Neural crest cell (in vitro differentiated cells): Measurements from ENCODE around the gene DFFA. TPM values are rescaled to one million over a fixed set of nuclear protein-coding genes. Genes with fewer than 3 reads are reported as not detected.
"Not testable (repeated sequence)": the region's sequence is repeated elsewhere in the genome, so short reads cannot be mapped to it uniquely, and the experiment has no call there.

Experiments
- DNase-seq: peaks from one replicate; pipeline ENCODE4 v3.0.0; 2021; ENCODE audit warnings: low read depth, mixed read lengths, low spot score
- H3K27ac Mint-ChIP-seq: one replicate; pipeline ENCODE4 v1.8.0; 2021; ENCODE audit warnings: mild to moderate bottlenecking, mixed read lengths; ENCODE audit not compliant: unreplicated experiment
- H3K27me3 Mint-ChIP-seq: 2 replicates; pipeline ENCODE4 v1.8.0; 2021; ENCODE audit warnings: low read depth, mild to moderate bottlenecking, mixed read lengths
- H3K36me3 Mint-ChIP-seq: 2 replicates; pipeline ENCODE4 v1.8.0; 2021; ENCODE audit warnings: low read depth, mild to moderate bottlenecking, mixed read lengths
- H3K4me1 Mint-ChIP-seq: 2 replicates; pipeline ENCODE4 v1.8.0; 2021; ENCODE audit warnings: mixed read lengths
- H3K4me3 Mint-ChIP-seq: one replicate; pipeline ENCODE4 v1.8.0; 2021; ENCODE audit warnings: mild to moderate bottlenecking, mixed read lengths
- H3K9me3 Mint-ChIP-seq: 2 replicates; pipeline ENCODE4 v1.8.0; 2021; ENCODE audit warnings: mixed read lengths
- CTCF ChIP-seq: fragments of 200-600 bp; sonication (generic); conservative IDR thresholded peaks from 2 replicates; pipeline ENCODE4 v1.5.0; 2021; ENCODE audit warnings: antibody characterized with exemption, mild to moderate bottlenecking
- total RNA-seq: library from RNA; stranded (reverse); gene quantifications from 2 replicates; pipeline ENCODE4 v1.2.1, GENCODE V29; 2021

DFFA gene
- total RNA-seq, 1 donor from 2014 or later, result 54.0 TPM

DNA sequence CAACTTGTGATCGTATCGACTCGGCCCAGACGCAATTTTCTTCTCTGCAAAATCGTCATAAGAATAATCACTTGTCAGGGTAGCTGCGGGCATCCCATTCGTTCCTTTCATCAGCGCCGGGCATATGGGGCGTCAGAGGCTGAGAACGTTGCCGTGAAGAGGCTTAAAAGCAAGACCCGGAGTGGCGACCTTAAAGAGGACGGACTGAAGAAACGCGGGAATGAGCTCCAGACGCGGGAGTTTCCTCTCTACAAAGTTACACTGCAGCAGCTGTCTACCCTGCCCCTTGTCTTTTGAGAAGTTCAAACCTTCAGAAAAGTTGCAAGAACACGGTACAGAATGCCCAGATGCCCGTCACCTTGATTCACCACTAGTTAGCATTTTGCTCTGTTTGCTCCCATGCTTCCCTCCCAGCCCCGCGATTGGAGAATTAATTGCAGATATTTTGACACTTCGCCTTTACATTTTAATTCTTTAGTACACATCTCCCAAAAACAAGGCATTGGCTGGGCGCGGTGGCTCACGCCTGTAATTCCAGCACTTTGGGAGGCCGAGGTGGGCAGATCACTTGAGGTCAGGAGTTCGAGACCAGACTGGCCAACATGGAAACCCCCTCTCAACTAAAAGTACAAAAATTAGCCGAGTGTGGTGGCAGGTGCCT, 41.1 kb downstream of the DFFA start:
- Mint-ChIP-seq H3K36me3 (peaks cover 4% of the 10 kb centered on the region), H3K27ac (peak overlapping the region; percentile 79), H3K4me3 (peak overlapping the region; percentile 94), H3K4me1 (peaks cover 36% of the 10 kb centered on the region), H3K27me3 (no peaks in the 10 kb centered on the region), H3K9me3 (no peaks in the 10 kb centered on the region)
- no peak for DNase-seq
- TF ChIP-seq CTCF, result no peak

DNA sequence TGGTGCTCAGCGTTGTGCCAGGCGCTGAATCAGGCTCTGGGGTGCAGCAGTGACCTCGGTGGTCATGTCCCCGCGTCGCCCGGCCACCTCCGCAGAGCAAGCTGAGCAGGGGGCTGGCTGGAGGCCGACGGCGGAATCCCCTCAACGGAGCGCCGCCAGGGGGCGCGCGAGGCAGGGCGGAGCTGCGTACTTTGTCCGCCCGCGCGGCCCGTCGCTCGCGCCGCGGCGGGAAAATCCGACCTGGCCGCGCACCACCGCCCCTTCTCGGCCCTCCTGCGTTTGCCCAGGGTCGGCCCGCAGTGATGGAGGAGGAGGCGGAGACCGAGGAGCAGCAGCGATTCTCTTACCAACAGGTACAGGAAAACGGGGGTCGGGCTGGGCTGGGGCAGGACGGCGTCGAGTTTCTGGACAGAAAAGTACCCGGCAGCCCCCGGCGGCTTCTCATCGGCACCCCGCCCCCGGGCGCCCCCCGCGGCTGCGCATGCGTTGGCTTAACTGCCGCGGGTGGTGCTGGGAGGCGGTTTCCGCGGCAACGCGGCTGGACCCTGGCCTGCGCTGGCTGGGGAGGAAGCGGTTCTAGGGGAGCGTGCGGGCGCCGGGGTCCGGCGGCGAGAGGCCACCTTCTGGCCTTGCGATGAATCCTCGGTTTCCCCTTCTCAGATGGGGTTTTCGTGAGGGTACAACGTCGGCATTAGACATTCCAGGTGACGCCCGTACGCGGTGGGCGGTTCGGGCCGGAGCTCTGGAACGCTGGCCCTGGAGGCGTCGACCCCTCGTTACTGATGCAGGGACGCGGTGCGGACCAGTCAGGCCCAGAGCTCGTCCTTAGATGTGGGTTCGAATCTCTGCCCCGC, 41.9 kb downstream of the DFFA start, which contains the start of gene CENPS:
TSS of gene CENPS (plus strand) at position 218 of the 854 bp plus-strand sequence. CDS start at position 303, 85 bp downstream.
- DNase-seq, result peak; percentile 91
- H3K4me3 Mint-ChIP-seq, result peak within 1 kb of the TSS; percentile 94
- no peaks in the 10 kb centered on the region for H3K9me3 Mint-ChIP-seq
- H3K27me3 Mint-ChIP-seq, result no peaks in the 10 kb centered on the region
- peak; percentile 97 for TF ChIP-seq CTCF
- peak within 1 kb of the TSS; percentile 99 for H3K27ac Mint-ChIP-seq
- peaks cover 9% of the 10 kb centered on the region for H3K36me3 Mint-ChIP-seq
- H3K4me1 Mint-ChIP-seq, result peaks cover 40% of the 10 kb centered on the region

DNA sequence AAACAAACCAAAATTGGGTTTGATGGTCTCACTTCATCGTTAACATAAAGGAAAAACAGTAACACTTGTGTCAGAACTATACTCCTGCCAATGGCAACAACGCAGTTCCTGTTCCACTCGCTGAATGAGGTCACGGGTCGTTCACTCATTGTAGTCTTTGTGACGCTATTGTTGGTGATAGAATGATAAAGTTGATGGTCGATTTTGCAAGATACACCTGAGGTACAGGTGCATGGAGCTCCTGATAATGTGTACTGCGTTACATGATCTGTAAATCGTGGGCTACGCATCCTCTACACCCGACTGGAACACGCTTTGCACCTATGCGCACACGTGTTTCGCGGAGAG, 42.5 kb downstream of the DFFA start:
- Mint-ChIP-seq H3K9me3 (no peaks in the 10 kb centered on the region), H3K27me3 (no peaks in the 10 kb centered on the region), H3K36me3 (peaks cover 10% of the 10 kb centered on the region), H3K27ac (peak overlapping the region; percentile 75), H3K4me1 (peaks cover 44% of the 10 kb centered on the region), H3K4me3 (peak overlapping the region; percentile 94)
- no peak for DNase-seq
- TF ChIP-seq CTCF, result no peak

DNA sequence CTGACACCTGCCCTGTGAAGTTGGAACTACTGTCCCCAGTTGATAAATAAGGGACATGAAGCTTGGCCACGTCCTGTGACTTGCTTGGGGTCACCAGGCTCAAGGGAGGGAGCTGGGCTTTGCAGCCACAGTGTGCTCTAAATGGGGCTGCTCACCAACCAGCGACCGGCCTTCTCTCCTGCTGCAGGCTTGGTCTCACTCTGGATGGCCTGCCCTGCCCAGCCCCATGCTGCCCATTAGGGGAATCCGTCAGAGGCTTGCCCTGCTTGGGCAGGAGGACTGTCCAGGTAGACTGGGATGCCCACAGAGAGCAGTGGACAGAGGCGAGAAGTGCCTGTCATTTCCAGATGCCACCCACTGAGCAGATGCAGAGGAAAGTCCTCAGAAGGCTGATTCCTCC, 43.3 kb downstream of the DFFA start:
- Mint-ChIP-seq H3K27me3 (no peaks in the 10 kb centered on the region), H3K27ac (no peak overlapping the region), H3K9me3 (no peaks in the 10 kb centered on the region), H3K4me1 (peaks cover 49% of the 10 kb centered on the region), H3K36me3 (peaks cover 10% of the 10 kb centered on the region), H3K4me3 (peak overlapping the region; percentile 94)
- no peak for TF ChIP-seq CTCF
- DNase-seq, result no peak

- DNase-seq, H3K27ac Mint-ChIP-seq, H3K4me3 Mint-ChIP-seq, H3K27me3 Mint-ChIP-seq, H3K9me3 Mint-ChIP-seq: not testable (repeated sequence)
- H3K4me1 Mint-ChIP-seq, result peaks cover 38% of the 10 kb centered on the region
- H3K36me3 Mint-ChIP-seq, result peaks cover 13% of the 10 kb centered on the region
Measured at GRCh38 chr1:10426535-10426848, 45.8 kb downstream of the DFFA start.

DNA sequence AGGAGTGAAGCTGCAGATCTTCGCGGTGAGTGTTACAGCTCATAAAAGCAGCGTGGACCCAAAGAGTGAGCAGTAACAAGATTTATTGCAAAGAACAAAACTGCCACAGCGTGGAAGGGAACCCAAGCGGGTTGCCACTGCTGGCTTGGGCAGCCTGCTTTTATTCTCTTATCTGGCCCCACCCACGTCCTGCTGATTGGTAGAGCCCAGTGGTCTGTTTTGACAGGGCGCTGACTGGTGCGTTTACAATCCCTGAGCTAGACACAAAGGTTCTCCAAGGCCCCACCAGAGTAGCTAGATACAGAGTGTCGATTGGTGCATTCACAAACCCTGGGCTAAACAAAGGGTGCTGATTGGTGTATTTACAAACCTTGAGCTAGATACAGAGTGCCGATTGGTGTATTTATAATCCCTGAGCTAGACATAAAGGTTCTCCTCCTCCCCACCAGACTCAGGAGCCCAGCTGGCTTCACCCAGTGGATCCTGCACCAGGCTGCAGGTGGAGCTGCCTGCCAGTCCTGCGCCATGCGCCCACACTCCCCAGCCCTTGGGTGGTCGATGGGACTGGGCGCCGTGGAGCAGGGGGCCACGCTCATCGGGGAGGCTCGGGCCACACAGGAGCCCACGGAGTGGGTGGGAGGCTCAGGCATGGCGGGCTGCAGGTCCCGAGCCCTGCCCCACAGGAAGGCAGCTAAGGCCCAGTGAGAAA, 46.3 kb downstream of the DFFA start:
- H3K27ac Mint-ChIP-seq, result peak overlapping the region; percentile 67
- not testable (repeated sequence) for H3K9me3 Mint-ChIP-seq

More for the DNA sequence above, 46.3 kb downstream of the DFFA start:
- not testable (repeated sequence) for H3K36me3 Mint-ChIP-seq, DNase-seq, H3K27me3 Mint-ChIP-seq
- Mint-ChIP-seq H3K4me1 (peaks cover 36% of the 10 kb centered on the region), H3K4me3 (peak overlapping the region; percentile 12)
